ENCODE measurements around the gene SLC27A5.

The SLC27A5 gene

GRCh38 chr19:58519355-58520256 lies 7.8 kb upstream of the SLC27A5 start, which contains the start of gene ZBTB45:
Gene ZBTB45, minus strand, starts transcription at chr19:58519810. Its CDS starts 2,137 bp downstream, at chr19:58517673.
- H3K9me3 ChIP-seq (ENCODE audit: control insufficient read depth, insufficient read depth, low read depth, low read length) = no peaks in the 10 kb centered on the region
- POLR2A ChIA-PET = interaction anchor here (0.6 to 4.6 kb wide), 50 partner anchors 9 to 603 kb away, joined by 3 to 107 read pairs (median 4); partner anchors contain the start of genes CHMP2A, MZF1, TRIM28 and UBE2M
- peaks cover 0 to 23% of the 10 kb centered on the region in 2 experiments; a peak in 1 of 3 replicates for H3K36me3 ChIP-seq (ENCODE audit: control insufficient read depth in 2 of 2, insufficient read depth in 1 of 2, low read length in 2 of 2)
- peak within 1 kb of the TSS; percentile 94 for H3K27ac ChIP-seq (ENCODE audit: extremely low read depth, low read depth, low read length)
- H3K4me3 ChIP-seq (ENCODE audit: low read depth, low read length) = peak within 1 kb of the TSS; percentile 74
- peaks cover 10% of the 10 kb centered on the region for H3K4me1 ChIP-seq (ENCODE audit: control insufficient read depth, insufficient read depth, low read length)
- CTCF ChIA-PET = interaction anchor here (0.6 to 3.4 kb wide), 60 partner anchors 8 to 517 kb away, joined by 3 to 26 read pairs (median 4); partner anchors contain the start of genes CHMP2A, TRIM28, ZNF324B and ZNF446
- TF ChIP-seq ZNF157 (tag by site-specific recombination; IDR thresholded peaks at IDR 0.05) (no peak), ZNF335 (tag by site-specific recombination; conservative IDR thresholded peaks at IDR 0.05) (peak; percentile 96), FEZF1 (tag by site-specific recombination; IDR thresholded peaks at IDR 0.05) (peak; percentile 52), PRDM10 (tag by site-specific recombination; IDR thresholded peaks at IDR 0.05) (peak; percentile 77; the same call in 1 of the 2 replicates), ZNF266 (tag by site-specific recombination; IDR thresholded peaks at IDR 0.05; ENCODE audit: low read depth) (no peak), ZNF785 (tag by site-specific recombination; IDR thresholded peaks at IDR 0.05) (peak; percentile 80), EGR2 (tag by site-specific recombination; IDR thresholded peaks at IDR 0.05; ENCODE audit: low read depth) (peak; percentile 69), ZNF239 (tag by site-specific recombination; IDR thresholded peaks at IDR 0.05) (peak; percentile 88), ZNF10 (tag by site-specific recombination; IDR thresholded peaks at IDR 0.05) (peak; percentile 29; the same call in 1 of the 2 replicates), ZNF37A (tag by site-specific recombination; IDR thresholded peaks at IDR 0.05) (no peak), ZBTB17 (tag by site-specific recombination; IDR thresholded peaks at IDR 0.05) (peak; percentile 97), ZNF664 (tag by site-specific recombination; IDR thresholded peaks at IDR 0.05) (peak; percentile 67; the same call in 1 of the 2 replicates), TSHZ1 (tag by site-specific recombination; IDR thresholded peaks at IDR 0.05; ENCODE audit: borderline replicate concordance) (peak; percentile 64; the same call in 1 of the 2 replicates), ZNF670 (tag by site-specific recombination; IDR thresholded peaks at IDR 0.05; ENCODE audit: low read depth) (no peak), ZNF623 (tag by site-specific recombination; IDR thresholded peaks at IDR 0.05) (peak; percentile 37; the same call in 1 of the 2 replicates), ZNF837 (tag by site-specific recombination; IDR thresholded peaks at IDR 0.05) (peak; percentile 64; the same call in 1 of the 2 replicates), WT1 (tag by site-specific recombination; IDR thresholded peaks at IDR 0.05) (no peak; the same call in 1 of the 2 replicates), ZNF214 (tag by site-specific recombination; IDR thresholded peaks at IDR 0.05; ENCODE audit: borderline replicate concordance) (no peak), ZNF768 (tag by site-specific recombination; IDR thresholded peaks at IDR 0.05) (peak; percentile 72), ZNF16 (tag by site-specific recombination; IDR thresholded peaks at IDR 0.05; ENCODE audit: low read depth) (no peak), ZXDB (tag by site-specific recombination; IDR thresholded peaks at IDR 0.05) (peak; percentile 99), PRDM4 (tag by site-specific recombination; IDR thresholded peaks at IDR 0.05) (peak; percentile 81), GLI2 (tag by site-specific recombination; IDR thresholded peaks at IDR 0.05; ENCODE audit: borderline replicate concordance, low read depth) (no peak; the same call in 1 of the 2 replicates), IKZF3 (tag by site-specific recombination; IDR thresholded peaks at IDR 0.05) (peak; percentile 58; the same call in 1 of the 2 replicates), ZNF548 (tag by site-specific recombination; IDR thresholded peaks at IDR 0.05) (peak; percentile 29; the same call in 1 of the 2 replicates), GLI4 (tag by site-specific recombination; IDR thresholded peaks at IDR 0.05) (peak; percentile 89; the same call in 1 of the 2 replicates), ZNF433 (tag by site-specific recombination; IDR thresholded peaks at IDR 0.05; ENCODE audit: low read depth) (no peak), ZNF660 (tag by site-specific recombination; IDR thresholded peaks at IDR 0.05) (peak; percentile 98)
